Measurements from ENCODE around the gene MAGEA4.
"Not testable (repeated sequence)": the region's sequence is repeated elsewhere in the genome, so short reads cannot be mapped to it uniquely, and the experiment has no call there.

Gene MAGEA4

GRCh38 chrX:151912780-151913179 is at the start of gene MAGEA4:
MAGEA4 (plus strand) TSS chrX:151912889; CDS start chrX:151923665, 10,776 bp downstream.
- no peak for DNase-seq (ENCODE audit: low read depth in 2 of 2)

DNA sequence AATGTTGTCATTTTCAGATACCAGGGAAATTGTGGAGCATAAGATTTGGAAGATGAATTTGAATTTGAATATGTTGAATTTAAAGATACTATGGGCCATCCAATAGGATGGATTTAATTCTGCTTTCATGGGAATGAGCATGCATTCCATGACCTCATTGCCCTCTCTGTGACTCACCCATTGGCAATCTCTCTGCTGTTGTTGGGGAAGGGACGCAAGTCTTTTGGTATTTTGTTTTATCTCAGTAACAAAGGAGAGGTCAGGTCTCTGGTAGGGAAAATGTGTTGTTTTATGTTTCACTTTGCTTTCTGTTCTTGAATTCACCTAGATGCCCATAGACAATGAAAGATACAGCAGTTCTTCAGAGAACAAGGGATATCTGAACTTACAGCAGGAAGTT is 42.1 kb upstream of the MAGEA4 start:
- DNase-seq (ENCODE audit: low read depth in 2 of 2) = no peak

- no peak for DNase-seq (ENCODE audit: low read depth in 2 of 2)
Measured at GRCh38 chrX:151871244-151871643, 41.4 kb upstream of the MAGEA4 start.

- DNase-seq (ENCODE audit: low read depth in 2 of 2) = no peak
Measured at GRCh38 chrX:151873096-151873495, 39.6 kb upstream of the MAGEA4 start.

DNA sequence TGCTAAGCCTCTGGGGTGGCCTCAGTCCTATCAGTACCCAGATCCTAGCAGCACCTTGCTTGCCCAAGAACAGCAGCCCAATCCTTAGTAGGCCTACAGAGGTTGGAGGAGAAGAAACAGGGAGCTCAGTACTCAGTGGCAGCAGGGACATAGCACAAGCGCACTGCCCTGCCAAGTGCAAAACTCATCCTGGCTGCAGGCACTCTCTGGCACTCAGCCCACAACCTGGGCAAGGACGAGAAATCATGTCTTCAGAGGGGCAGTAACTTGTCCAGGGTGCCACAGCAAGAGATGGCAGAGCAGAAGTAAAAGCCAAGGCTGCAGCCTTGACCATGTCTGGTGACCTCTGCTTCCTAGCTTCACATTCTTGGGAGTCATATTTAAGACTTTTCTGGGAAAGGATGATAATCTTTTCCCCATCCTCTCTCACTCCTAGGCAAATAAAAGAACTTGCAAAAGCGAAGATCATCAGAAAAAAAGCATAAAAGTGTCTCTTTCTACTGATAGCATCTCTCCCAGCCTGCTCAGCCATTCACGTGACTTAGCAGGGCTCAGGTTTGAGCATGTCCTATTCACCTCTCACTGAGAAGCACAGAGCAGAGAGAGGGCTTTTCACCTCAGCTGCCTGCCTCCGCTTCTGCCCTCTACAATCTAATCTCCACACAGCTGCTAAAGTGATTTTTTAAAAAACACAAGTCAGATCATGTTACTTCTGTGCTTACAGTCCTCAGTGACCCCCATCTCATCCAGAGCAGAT is 37.2 kb upstream of the MAGEA4 start:
- DNase-seq (ENCODE audit: low read depth in 2 of 2) = no peak

DNA sequence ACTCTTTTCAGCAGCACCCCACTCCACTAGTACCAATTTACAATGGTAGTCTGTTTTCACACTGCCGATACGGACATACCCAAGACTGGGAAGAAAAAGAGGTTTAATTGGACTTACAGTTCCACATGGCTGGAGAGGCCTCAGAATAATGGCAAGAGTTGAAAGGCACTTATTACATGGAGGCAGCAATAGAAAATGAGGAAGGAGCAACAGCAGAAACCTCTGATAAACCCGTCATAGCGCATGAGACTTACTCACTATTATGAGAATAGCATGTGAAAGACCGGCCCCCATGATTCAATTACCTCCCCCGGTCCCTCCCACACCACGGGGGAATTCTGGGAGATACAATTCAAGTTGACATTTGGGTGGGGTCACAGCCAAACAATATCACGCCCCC is 34.1 kb upstream of the MAGEA4 start:
- DNase-seq (ENCODE audit: low read depth in 2 of 2) = no peak

GRCh38 chrX:151879856-151880255 is 32.8 kb upstream of the MAGEA4 start:
- no peak for DNase-seq (ENCODE audit: low read depth in 2 of 2)

DNA sequence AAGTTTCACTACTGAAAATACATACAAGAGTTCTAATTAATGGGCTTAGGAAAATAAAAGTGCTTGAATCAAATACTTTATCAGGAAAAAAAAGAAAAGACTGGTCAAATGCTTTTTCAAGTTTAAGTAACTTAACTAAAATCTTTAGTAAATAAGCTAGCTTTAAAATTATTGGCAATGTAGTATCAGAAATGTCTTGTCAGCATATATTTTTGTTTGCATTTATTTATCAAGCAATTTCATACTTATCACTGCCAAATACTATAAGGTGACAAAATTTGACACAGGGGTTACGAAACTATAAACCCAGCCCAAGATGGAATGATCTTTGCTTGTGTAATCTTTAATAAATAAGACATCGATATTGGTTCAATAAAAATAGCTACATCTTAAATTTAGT is 31.8 kb upstream of the MAGEA4 start:
- DNase-seq (ENCODE audit: low read depth in 2 of 2) = no peak

DNA sequence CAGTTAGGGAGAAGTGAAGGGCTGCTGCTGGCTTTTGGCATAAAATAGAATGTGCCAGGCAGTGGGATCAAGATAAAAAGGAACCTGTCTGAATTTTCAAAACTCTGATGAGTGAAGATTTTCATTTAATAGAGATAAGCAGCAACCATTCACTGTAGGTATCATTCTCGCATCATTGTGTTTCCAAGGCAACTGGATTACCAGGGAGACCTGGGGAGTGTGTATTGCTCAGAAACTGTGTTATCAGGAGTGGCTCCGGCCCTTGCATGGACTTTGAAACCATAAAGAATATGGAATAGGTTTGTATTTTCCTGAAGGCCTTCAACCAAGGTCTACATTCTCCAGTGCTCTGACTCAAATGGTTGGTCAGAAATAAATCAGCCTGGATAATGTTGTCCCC is 23.3 kb upstream of the MAGEA4 start:
- DNase-seq (ENCODE audit: low read depth in 2 of 2) = no peak

- DNase-seq (ENCODE audit: low read depth in 2 of 2) = no peak
Measured at GRCh38 chrX:151896734-151897474, 15.8 kb upstream of the MAGEA4 start.

DNA sequence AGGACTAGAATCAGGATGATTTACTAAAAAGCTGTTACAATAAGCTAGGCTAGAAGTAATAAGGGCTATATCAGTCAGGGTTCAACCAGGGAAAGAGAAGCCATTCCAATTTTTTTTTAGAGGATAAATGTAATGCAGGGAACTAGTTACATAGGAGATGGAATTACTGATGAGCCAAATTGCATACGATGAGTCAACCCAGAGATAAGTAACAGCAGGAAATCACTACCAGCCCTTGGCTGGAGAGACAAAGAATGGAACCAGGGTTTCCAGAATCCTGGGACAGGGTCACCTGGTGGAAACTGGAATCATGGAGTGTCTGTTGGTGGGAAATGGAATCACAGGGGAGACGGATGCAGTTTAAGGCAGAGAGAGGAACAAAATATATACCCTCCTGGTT is 13.1 kb upstream of the MAGEA4 start:
- DNase-seq (ENCODE audit: low read depth in 2 of 2) = no peak

- no peak for DNase-seq (ENCODE audit: low read depth in 2 of 2)
Measured at GRCh38 chrX:151901826-151902225, 10.9 kb upstream of the MAGEA4 start.

DNA sequence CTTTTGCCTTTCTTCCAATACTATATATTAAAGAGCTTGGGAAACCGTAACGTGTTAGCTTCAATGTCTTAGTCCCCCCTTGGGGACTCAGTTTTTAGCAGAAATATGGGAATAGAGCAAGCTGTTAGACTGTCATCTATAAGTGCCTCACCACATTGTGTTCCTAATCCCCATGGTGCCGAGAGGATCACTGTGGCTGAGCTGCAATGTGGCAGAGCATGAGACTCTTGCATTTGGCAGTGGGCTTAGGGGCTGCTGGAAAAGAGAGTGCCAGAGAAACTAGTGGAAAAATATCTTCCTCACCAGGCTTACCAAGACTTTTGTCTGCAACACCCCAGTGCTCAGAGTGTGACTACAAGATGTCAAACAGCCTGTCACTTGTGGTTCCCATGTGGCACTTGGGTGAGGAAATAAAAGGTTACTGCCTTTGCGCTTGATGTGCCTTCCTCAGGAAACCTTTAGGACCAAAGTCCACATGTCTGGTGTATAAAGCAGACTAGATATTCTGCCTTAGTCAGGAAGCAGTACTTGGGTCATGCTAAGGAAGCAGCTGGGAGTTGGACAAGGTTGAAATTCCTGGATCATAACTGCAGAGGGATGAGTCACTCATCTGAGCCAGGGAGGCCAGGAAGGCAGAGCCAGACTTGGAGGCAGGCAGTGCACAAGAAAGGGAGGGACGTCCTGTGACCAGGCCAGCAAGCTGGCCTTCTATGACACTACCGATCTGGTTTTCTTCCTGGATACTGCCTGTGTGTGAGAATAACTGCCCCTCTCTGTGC is 9.7 kb upstream of the MAGEA4 start:
- DNase-seq (ENCODE audit: low read depth in 2 of 2) = no peak

- DNase-seq (ENCODE audit: low read depth in 2 of 2) = no peak
Measured at GRCh38 chrX:151904989-151905388, 7.7 kb upstream of the MAGEA4 start.

DNA sequence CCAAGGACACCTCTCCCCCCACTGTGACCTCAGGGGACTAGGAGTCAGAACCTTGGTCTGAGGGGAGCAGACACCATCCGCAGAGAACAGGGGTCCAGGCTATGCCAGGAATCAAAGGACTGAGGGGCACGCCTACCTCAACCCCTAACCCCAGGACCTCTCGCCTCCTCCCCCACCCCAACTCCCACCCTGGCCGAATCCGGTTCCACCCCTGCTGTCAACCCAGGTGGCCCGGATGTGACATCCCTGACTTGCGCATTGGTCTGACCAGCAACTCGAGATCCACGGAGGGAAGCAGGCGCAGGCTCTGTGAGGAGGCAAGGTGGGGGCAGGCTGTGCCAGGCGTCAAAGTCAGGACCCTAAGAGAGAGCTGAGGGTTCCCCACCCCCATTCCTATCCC is 468 bp upstream of the MAGEA4 start:
- no peak for DNase-seq (ENCODE audit: low read depth in 2 of 2)

DNA sequence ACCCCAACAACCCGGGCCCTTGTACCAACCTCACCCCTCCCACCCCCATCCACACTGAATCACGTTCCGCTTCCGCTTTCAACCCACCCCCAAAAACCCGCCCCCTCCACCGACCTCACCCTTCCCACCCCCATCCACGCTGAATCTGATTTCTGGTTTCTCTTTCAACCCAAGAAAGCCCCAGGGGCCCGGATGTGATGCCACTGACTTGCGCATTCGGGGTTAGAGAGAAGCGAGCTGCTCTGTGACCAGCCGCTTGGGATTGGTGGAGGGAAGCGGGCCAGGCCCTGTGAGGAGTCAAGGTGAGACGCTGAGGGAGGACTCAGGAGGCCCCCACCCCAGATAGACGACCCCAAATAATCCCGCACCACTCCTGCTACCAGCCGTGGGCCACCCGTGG is 6.0 kb downstream of the MAGEA4 start:
- DNase-seq (ENCODE audit: low read depth in 2 of 2) = not testable (repeated sequence)

DNA sequence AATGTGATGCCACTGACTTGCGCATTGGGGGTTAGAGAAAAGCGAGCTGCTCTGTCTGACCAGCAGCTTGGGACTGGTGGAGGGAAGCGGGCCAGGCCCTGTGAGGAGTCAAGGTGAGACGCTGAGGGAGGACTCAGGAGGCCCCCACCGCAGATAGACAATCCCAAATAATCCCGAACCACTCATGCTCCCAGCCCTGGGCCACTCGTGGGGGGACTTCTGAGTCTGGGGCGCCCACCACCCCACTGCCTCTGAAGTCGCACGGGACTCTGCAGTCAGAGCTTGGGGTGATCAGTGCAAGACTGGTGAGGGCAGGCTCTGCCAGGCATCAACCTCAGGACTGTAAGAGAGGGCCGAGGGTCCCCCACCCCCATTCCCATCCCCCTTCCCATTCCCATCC is 6.9 kb downstream of the MAGEA4 start:
- DNase-seq (ENCODE audit: low read depth in 2 of 2) = no peak

DNA sequence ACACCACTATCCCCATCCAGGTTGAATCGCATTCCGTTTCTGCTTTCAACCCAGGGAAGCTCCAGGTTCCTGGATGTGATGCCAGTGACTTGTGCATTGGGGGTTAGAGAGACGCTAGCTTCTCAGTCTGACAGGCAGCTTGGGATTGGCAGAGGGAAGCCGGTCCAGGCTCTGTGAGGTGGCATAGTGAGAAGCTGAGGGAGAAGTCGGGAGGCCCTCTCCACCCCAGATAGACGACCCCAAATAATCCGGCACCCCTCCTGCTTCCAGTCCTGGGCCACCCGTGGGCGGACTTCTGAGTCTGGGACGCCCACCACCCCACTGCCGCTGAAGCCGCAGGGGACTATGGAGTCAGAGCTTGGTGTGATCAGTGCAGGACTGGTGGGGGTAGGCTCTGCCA is 7.4 kb downstream of the MAGEA4 start:
- DNase-seq (ENCODE audit: low read depth in 2 of 2) = no peak

DNA sequence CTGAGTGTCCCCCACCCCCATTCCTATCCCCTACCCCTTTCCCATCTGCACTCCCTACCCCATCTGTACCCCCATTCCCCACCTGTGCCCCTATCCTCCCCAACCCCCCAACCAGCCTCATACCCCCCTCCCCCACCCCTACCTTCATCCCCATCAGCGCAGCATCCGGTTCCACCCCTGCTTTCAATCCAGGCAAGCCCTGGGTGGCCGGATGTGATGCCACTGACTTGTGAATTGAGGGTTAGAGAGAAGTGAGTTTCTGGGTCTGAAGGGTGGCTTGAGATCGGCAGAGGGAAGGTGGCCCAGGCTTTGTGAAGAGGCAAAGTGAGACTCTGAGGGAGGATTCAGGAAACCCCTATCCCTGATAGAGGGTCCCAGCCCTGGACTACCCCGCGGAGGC is 7.8 kb downstream of the MAGEA4 start:
- no peak for DNase-seq (ENCODE audit: low read depth in 2 of 2)

- no peak for DNase-seq (ENCODE audit: low read depth in 2 of 2)
Measured at GRCh38 chrX:151921292-151921691, 8.6 kb downstream of the MAGEA4 start.

DNA sequence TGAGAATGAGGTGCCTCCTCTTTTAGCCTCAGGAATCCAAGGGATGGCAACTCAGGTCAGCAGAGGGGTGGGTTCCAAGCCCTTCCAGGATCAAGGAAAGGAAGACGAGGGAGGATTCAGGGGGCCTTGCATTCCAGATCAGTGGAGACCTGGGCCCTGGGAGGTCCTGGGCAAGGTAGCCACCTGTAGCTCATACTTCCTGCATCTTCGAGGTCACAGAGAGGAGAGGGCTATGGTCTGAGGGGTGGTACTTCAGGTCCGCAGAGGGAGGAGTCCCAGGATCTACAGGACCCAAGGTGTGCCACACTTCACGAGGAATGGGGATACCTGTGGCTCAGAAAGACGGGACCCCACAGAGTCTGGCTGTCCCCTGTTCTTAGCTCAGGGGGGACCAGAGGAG is 9.2 kb downstream of the MAGEA4 start:
- DNase-seq (ENCODE audit: low read depth in 2 of 2) = no peak

DNA sequence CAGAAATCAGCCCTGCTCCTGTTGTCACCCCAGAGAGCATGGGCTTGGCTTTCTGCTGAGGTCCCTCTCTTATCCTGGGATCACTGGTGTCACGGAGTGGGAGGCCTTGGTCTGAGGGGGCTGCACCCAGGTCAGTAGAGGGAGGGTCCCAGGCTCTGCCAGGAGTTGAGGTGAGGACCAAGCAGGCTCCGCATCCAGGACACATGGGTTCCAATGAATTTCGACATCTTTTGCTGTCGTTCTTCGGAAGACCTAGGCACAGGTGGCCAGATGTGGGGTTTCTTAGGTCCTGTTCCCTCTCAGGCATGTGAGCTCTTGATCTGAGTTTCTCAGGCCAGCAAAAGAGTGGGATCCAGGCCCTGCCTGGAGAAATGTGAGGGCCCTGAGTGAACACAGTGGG is 10.0 kb downstream of the MAGEA4 start:
- no peak for DNase-seq (ENCODE audit: low read depth in 2 of 2)

DNA sequence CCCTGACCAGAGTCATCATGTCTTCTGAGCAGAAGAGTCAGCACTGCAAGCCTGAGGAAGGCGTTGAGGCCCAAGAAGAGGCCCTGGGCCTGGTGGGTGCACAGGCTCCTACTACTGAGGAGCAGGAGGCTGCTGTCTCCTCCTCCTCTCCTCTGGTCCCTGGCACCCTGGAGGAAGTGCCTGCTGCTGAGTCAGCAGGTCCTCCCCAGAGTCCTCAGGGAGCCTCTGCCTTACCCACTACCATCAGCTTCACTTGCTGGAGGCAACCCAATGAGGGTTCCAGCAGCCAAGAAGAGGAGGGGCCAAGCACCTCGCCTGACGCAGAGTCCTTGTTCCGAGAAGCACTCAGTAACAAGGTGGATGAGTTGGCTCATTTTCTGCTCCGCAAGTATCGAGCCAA is 11.0 kb downstream of the MAGEA4 start:
- DNase-seq (ENCODE audit: low read depth in 2 of 2) = no peak
